HEK293T (cell line): Measurements from ENCODE around the gene HTT.

Experiments
- CTCF ChIA-PET: fragments of 350-600 bp; formaldehyde crosslinking; extraction: SDS; loops from one replicate; lab custom pipeline; 2021; ENCODE audit warnings: antibody characterized with exemption, inconsistent platforms; lab: Yijun Ruan, JAX
- POLR2A ChIA-PET: fragments of 350-600 bp; formaldehyde crosslinking; extraction: SDS; loops from one replicate; lab custom pipeline; 2020; ENCODE audit warnings: antibody characterized with exemption, inconsistent platforms; lab: Yijun Ruan, JAX
- DNase-seq: peaks from one replicate; pipeline ENCODE4 v3.0.0; 2012; ENCODE audit warnings: mixed read lengths; ENCODE audit errors: extremely low spot score
- ARNT ChIP-seq: fragments of 450-650 bp; IDR thresholded peaks from 2 replicates; pipeline ENCODE4 v1.6.1; 2017; ENCODE audit warnings: mild to moderate bottlenecking
- BHLHE40 ChIP-seq: fragments of 450-650 bp; IDR thresholded peaks from 2 replicates; pipeline ENCODE4 v1.6.1; 2016; ENCODE audit warnings: mild to moderate bottlenecking, moderate library complexity, borderline replicate concordance
- CTBP1 ChIP-seq: fragments of 450-650 bp; IDR thresholded peaks from 2 replicates; pipeline ENCODE4 v1.6.1; 2016; ENCODE audit warnings: borderline replicate concordance
- ELF4 ChIP-seq: fragments of 450-650 bp; IDR thresholded peaks from 2 replicates; pipeline ENCODE4 v1.6.1; 2017; ENCODE audit warnings: antibody characterized with exemption
- FOXA1 ChIP-seq: fragments of 450-650 bp; IDR thresholded peaks from 2 replicates; pipeline ENCODE4 v1.6.1; 2016; ENCODE audit warnings: mild to moderate bottlenecking
- FOXK2 ChIP-seq: fragments of 450-650 bp; IDR thresholded peaks from 2 replicates; pipeline ENCODE4 v1.6.1; 2016; ENCODE audit warnings: mild to moderate bottlenecking
- FOXM1 ChIP-seq: fragments of 450-650 bp; IDR thresholded peaks from 2 replicates; pipeline ENCODE4 v1.6.1; 2017; ENCODE audit warnings: mild to moderate bottlenecking, borderline replicate concordance
- HDGF ChIP-seq: fragments of 450-650 bp; IDR thresholded peaks from 2 replicates; pipeline ENCODE4 v1.6.1; 2017; ENCODE audit warnings: antibody characterized with exemption, borderline replicate concordance
- L3MBTL2 ChIP-seq: fragments of 450-650 bp; conservative IDR thresholded peaks from 2 replicates; pipeline ENCODE4 v1.6.1; 2016; ENCODE audit warnings: mild to moderate bottlenecking
- LEF1 ChIP-seq: fragments of 450-650 bp; IDR thresholded peaks from 2 replicates; pipeline ENCODE4 v1.6.1; 2017; ENCODE audit warnings: mild to moderate bottlenecking, borderline replicate concordance
- NFRKB ChIP-seq: fragments of 450-650 bp; IDR thresholded peaks from 2 replicates; pipeline ENCODE4 v1.6.1; 2016; ENCODE audit warnings: mild to moderate bottlenecking, moderate library complexity
- SP1 ChIP-seq: fragments of 450-650 bp; IDR thresholded peaks from 2 replicates; pipeline ENCODE4 v1.6.1; 2017
- SUZ12 ChIP-seq: fragments of 450-650 bp; IDR thresholded peaks from 2 replicates; pipeline ENCODE4 v1.6.1; 2016; ENCODE audit warnings: mild to moderate bottlenecking
- TARDBP ChIP-seq: fragments of 450-650 bp; IDR thresholded peaks from 2 replicates; pipeline ENCODE4 v1.6.1; 2016
- ZNF384 ChIP-seq: fragments of 450-650 bp; IDR thresholded peaks from 2 replicates; pipeline ENCODE4 v1.6.1; 2016
- TF ChIP-seq, protein P1 (sequence below): fragments of 450-650 bp; IDR thresholded peaks from 2 replicates; pipeline ENCODE4 v1.6.1; 2016

The HTT gene

DNA sequence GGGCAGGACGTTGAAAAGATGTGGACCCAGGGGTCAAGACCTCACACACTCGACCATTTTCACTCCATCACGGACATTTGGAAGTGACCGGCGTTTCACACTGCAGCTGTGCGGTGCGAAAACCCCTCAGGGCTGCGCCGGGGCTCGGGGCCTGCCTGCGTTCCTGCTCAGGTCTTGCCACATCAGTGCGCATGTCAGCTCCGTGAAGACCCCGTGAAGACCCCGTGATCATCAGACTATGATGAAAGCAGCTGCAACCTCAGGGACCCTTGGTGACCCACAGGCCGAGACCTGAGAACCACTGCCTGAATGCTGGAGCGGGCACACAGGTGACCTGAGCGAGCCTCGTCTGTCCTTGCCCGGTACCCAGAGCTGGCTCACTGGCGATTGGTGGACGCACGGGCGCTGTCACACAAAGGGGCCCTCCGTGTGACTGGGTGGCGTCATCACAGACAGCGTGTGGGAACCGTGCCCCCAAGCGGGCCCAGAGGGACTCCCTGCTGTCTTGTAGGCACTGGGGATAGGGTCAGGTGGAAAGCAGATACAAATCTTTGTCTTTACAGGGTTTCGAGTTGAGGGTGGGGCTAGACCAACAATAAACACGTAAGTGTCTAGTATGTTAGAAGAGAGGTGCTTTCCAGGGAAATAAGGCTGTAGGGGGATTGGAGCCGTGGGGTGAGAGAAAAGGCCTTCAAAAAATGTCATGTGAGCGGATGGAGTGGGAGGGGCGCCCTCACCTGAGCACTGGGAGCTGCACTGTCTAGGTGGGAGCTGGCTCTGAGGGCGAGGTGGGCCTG, 187.1 kb downstream of the HTT start:
- no peak for DNase-seq
- CTCF ChIA-PET: no interaction called here

DNA sequence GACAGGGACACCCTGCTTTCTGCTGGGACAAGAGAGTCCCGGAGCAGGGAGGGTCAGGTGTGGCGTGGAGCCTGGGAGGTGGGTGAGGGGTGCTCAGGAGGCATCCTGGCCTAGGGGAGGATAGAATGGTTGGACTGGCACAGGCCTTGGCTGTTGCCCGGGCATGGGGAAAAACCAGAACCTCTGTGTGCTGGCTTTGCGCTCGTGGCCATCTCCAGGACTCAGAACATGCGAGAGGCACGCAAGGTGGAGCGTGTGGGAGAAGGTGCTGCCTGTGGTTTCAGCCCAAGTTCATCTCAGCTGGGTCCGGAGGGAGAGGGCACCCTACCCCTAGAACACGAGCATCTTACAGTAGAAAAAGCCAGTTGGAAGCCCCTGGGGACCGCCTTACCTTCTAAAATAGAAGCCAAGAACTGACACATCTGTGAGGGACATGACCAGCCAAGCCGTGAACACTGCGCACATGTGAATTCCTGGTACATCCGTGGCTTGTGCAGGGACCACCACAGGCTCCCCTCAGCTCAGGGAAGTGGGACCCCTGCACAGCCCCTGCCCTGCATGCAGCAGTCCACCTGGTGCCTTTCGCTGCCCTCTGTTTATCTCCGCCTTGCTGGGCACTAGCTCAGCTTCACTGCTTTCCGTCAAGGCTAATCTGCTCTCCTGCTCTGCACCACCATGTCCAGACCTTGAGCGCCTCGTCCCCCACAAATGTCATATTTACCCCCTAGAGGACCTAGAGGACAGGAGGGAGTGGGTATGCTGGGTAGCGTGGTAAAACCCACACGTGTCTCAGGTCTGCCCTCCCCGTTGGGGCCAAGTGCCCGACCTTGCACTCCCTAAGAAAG, 187.9 kb downstream of the HTT start:
- TF ChIP-seq SP1: no peak
- CTCF ChIA-PET: interaction anchor here (0.6 kb wide), 1 partner anchor 1530 kb away, joined by 3 read pairs; no protein-coding TSS in a partner anchor
- POLR2A ChIA-PET: no interaction called here
- DNase-seq: no peak

More for the DNA sequence above, 187.1 kb downstream of the HTT start:
- TF ChIP-seq FOXM1 (no peak), ARNT (no peak), SUZ12 (no peak), HDGF (no peak), SP1 (no peak), ZNF384 (no peak), FOXK2 (no peak), CTBP1 (no peak), ELF4 (no peak)
- TF ChIP-seq, protein P1, sequence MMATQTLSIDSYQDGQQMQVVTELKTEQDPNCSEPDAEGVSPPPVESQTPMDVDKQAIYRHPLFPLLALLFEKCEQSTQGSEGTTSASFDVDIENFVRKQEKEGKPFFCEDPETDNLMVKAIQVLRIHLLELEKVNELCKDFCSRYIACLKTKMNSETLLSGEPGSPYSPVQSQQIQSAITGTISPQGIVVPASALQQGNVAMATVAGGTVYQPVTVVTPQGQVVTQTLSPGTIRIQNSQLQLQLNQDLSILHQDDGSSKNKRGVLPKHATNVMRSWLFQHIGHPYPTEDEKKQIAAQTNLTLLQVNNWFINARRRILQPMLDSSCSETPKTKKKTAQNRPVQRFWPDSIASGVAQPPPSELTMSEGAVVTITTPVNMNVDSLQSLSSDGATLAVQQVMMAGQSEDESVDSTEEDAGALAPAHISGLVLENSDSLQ: no peak
- POLR2A ChIA-PET: no interaction called here

DNA sequence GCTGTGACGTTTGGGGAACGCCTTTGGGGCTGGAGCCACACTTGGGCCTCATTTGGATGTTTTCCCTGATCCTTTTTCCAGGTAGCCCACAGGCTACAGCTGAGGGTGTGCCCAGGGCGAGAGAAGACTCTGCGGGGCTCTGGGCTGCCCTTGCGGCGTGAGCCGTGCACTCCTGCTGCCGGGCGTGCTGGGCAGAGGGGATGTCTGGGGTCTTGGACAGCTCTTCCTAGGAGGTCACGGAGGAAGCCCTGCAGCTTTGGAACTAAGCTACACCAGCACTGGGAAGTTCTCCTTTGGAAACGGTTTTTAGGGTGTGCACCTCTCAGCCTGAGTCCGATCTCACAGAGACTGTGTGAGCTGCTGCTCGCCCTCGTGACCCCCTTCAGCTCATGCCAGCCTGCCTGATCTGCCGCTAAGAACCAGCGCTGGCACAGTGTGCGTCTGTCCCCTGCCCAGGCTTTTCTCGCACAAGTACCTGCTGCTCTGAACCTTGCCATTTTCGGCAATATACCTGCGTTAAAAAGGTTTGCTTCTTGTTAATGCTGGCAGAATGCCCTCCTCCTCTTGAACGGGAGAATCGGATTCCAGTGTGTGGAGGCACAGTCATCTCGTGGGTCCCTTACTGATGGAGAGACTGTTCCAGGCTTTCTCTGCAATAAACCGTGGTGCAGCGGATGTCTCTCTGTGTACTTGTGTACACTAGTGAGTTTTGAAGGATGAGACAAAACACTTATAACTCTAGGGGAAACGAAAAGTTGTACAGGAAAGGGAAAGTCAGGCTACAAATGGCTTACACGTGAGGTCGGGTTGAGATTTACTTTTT, 188.8 kb downstream of the HTT start:
- no peak for DNase-seq
- TF ChIP-seq LEF1 (no peak), SUZ12 (no peak)
- POLR2A ChIA-PET: no interaction called here
- CTCF ChIA-PET: interaction anchor here (0.6 kb wide), 1 partner anchor 1529 kb away, joined by 3 read pairs; no protein-coding TSS in a partner anchor

DNA sequence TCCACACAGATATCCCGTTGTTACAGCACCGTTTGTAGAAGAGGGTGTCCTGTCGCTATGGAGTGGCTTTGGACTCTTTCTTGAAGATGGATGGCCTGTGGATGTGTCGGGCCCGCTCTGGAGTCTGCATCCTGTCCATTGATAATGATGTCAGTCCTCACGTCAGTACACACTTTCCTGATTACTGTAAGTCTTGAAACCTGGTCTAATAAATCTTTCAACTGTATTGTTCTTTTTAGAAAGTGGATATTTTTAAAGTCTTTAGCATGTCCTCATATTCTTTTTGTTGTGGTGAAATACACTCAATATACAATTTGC, 189.4 kb downstream of the HTT start:
- ChIA-PET CTCF (no interaction called here), POLR2A (no interaction called here)
- TF ChIP-seq TARDBP: no peak
- TF ChIP-seq ARNT: no peak
- no peak for TF ChIP-seq FOXA1
- TF ChIP-seq SP1: no peak
- no peak for TF ChIP-seq CTBP1
- no peak for TF ChIP-seq FOXM1
- no peak for TF ChIP-seq L3MBTL2
- no peak for TF ChIP-seq BHLHE40
- no peak for TF ChIP-seq HDGF
- TF ChIP-seq SUZ12: no peak
- no peak for TF ChIP-seq ZNF384
- TF ChIP-seq, protein P1: no peak
- no peak for TF ChIP-seq LEF1
- TF ChIP-seq ELF4: no peak
- DNase-seq: no peak

DNA sequence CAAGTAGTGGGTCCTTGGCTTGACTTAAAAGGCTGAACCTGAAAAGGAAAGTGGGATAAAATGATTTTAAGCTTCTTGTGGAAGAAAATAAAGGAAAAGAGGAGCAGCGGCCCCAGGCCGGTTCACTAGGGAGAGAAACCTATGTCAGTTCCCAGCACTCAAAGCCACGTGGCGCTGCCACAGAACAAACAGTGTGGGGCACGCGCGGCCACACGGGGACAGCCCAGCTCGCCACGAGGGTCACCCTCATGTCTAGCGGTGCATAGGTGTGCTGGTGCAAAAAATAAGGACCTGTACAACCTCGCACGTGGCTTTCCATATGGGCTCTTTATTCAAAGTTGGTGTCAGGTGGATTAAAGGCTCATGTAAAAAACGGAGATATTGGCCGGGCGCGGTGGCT, 191.6 kb downstream of the HTT start:
- CTCF ChIA-PET: interaction anchor here (0.6 to 1.2 kb wide), 2 partner anchors 22 to 215 kb away, joined by 3 read pairs; no protein-coding TSS in a partner anchor
- no peak for TF ChIP-seq ZNF384
- no peak for TF ChIP-seq FOXA1
- no peak for TF ChIP-seq HDGF
- no peak for TF ChIP-seq BHLHE40
- TF ChIP-seq LEF1: no peak
- no peak for TF ChIP-seq SP1
- no peak for TF ChIP-seq FOXM1
- TF ChIP-seq ARNT: no peak
- no peak for TF ChIP-seq SUZ12
- no peak for TF ChIP-seq CTBP1
- TF ChIP-seq NFRKB: no peak
- TF ChIP-seq, protein P1: no peak
- no peak for TF ChIP-seq FOXK2
- no peak for TF ChIP-seq ELF4
- no peak for DNase-seq
- POLR2A ChIA-PET: no interaction called here
